GM19043 (cell line): Measurements from ENCODE around the gene MARK1.

ENCODE experiments used
- ATAC-seq: cut with Tn5 transposase; IDR thresholded peaks from one replicate; pipeline ENCODE4 v1.9.1; 2021; ENCODE audit warnings: low read depth; ENCODE audit not compliant: unreplicated experiment

MARK1 gene

GRCh38 chr1:220685879-220686278 is 157.9 kb downstream of the MARK1 start:
- ATAC-seq = no peak

GRCh38 chr1:220687809-220688208 is 159.9 kb downstream of the MARK1 start:
- no peak for ATAC-seq

GRCh38 chr1:220689666-220690065 is 161.7 kb downstream of the MARK1 start:
- ATAC-seq = no peak

GRCh38 chr1:220690140-220691052 is 162.5 kb downstream of the MARK1 start, which contains the start of gene C1orf115:
TSS of gene C1orf115 (plus strand) at chr1:220690363. CDS start at chr1:220690403, 40 bp downstream.
- ATAC-seq = peak; percentile 93

- no peak for ATAC-seq
Observed at GRCh38 chr1:220691053-220691684, 163.2 kb downstream of the MARK1 start.

- no peak for ATAC-seq
Observed at GRCh38 chr1:220692436-220693228, 164.7 kb downstream of the MARK1 start.

- ATAC-seq = no peak
Observed at GRCh38 chr1:220694866-220695382, 167.0 kb downstream of the MARK1 start.

GRCh38 chr1:220695426-220695825 is 167.5 kb downstream of the MARK1 start:
- no peak for ATAC-seq

GRCh38 chr1:220696226-220696862 is 168.4 kb downstream of the MARK1 start:
- no peak for ATAC-seq

- ATAC-seq = no peak
Observed at GRCh38 chr1:220696863-220697231, 168.9 kb downstream of the MARK1 start.

- no peak for ATAC-seq
Observed at GRCh38 chr1:220697326-220697725, 169.4 kb downstream of the MARK1 start.

GRCh38 chr1:220698607-220699016 is 170.7 kb downstream of the MARK1 start:
- ATAC-seq = no peak

- ATAC-seq = no peak
Observed at GRCh38 chr1:220699044-220699443, 171.1 kb downstream of the MARK1 start.

GRCh38 chr1:220700556-220701179 is 172.7 kb downstream of the MARK1 start:
- no peak for ATAC-seq

GRCh38 chr1:220701974-220702373 is 174.0 kb downstream of the MARK1 start:
- ATAC-seq = no peak

GRCh38 chr1:220702733-220703270 is 174.9 kb downstream of the MARK1 start:
- no peak for ATAC-seq

- ATAC-seq = no peak
Observed at GRCh38 chr1:220703305-220703704, 175.4 kb downstream of the MARK1 start.

GRCh38 chr1:220705782-220706181 is 177.8 kb downstream of the MARK1 start:
- ATAC-seq = no peak

- ATAC-seq = no peak
Observed at GRCh38 chr1:220706480-220706879, 178.5 kb downstream of the MARK1 start.

GRCh38 chr1:220707160-220707559 is 179.2 kb downstream of the MARK1 start:
- ATAC-seq = no peak
